Cardiac muscle cell (in vitro differentiated cells and primary cell): ENCODE results near the gene ABCC10. TPM values are rescaled to one million over a fixed set of nuclear protein-coding genes. Genes with fewer than 3 reads are reported as not detected.
"Not testable (repeated sequence)": the region's sequence is repeated elsewhere in the genome, so short reads cannot be mapped to it uniquely, and the experiment has no call there.

Experiments
- DNase-seq, 2 donors: peaks; one replicate each; pipeline versions ENCODE4 v3.0.0 to v3.0.0-alpha.2; 2010 to 2017; ENCODE audit warnings: low read depth in 1 of 2, low spot score in 1 of 2
- H3K27ac ChIP-seq: fragments of 200-600 bp; sonication (generic); 2 replicates; pipeline ENCODE4 v1.5.1; 2016
- H3K27me3 ChIP-seq: fragments of 200-600 bp; sonication (generic); 2 replicates; pipeline ENCODE4 v1.6.0; 2016; ENCODE audit warnings: control low read depth
- H3K36me3 ChIP-seq: fragments of 200-600 bp; sonication (generic); 2 replicates; pipeline ENCODE4 v1.5.1; 2016; ENCODE audit warnings: control low read depth
- H3K4me1 ChIP-seq: fragments of 200-600 bp; sonication (generic); 2 replicates; pipeline ENCODE4 v1.8.1; 2017; ENCODE audit warnings: low read depth, mild to moderate bottlenecking, mixed run types
- H3K4me3 ChIP-seq: fragments of 200-600 bp; sonication (generic); 2 replicates; pipeline ENCODE4 v1.5.1; 2016; ENCODE audit warnings: mild to moderate bottlenecking
- H3K9me3 ChIP-seq: fragments of 200-600 bp; sonication (generic); 2 replicates; pipeline ENCODE4 v1.5.1; 2017; ENCODE audit warnings: low read depth, mild to moderate bottlenecking, control low read depth
- CTCF ChIP-seq: IDR thresholded peaks from 2 replicates; pipeline ENCODE4 v1.5.1; 2012; ENCODE audit warnings: low read depth, mild to moderate bottlenecking, low read length
- polyA plus RNA-seq: library from polyadenylated mRNA; unstranded; fragments of >200 nt; fragmentation: Nextera tagmentation; extraction: Ambion mirVana; gene quantifications from 2 replicates; pipeline ENCODE4 v1.2.1, GENCODE V29; 2016
- total RNA-seq: library from RNA; depleted of rRNA; stranded (reverse); fragments of >200 nt; gene quantifications from 2 replicates; pipeline ENCODE4 v1.2.3, GENCODE V29; 2016

Gene ABCC10
- total and polyA plus RNA-seq, 2 experiments from 2014 or later, result 19.8 to 29.4 TPM

GRCh38 chr6:43497129-43497396 lies 69.7 kb downstream of the ABCC10 start:
- no peaks in the 10 kb centered on the region for H3K27me3 ChIP-seq
- peak overlapping the region; percentile 59 for H3K27ac ChIP-seq
- no peaks in the 10 kb centered on the region for H3K9me3 ChIP-seq
- no peak for TF ChIP-seq CTCF
- H3K36me3 ChIP-seq, result peaks cover 23% of the 10 kb centered on the region
- no peak overlapping the region for H3K4me3 ChIP-seq
- peaks cover 13% of the 10 kb centered on the region for H3K4me1 ChIP-seq
- DNase-seq, result no peak

GRCh38 chr6:43497689-43498088 lies 70.3 kb downstream of the ABCC10 start:
- H3K36me3 ChIP-seq, result peaks cover 28% of the 10 kb centered on the region
- H3K27ac ChIP-seq, result peak overlapping the region; percentile 59
- no peaks in the 10 kb centered on the region for H3K9me3 ChIP-seq
- peaks cover 13% of the 10 kb centered on the region for H3K4me1 ChIP-seq
- no peak for TF ChIP-seq CTCF
- H3K4me3 ChIP-seq, result no peak overlapping the region
- H3K27me3 ChIP-seq, result no peaks in the 10 kb centered on the region
- no peak for DNase-seq

- H3K27ac ChIP-seq, H3K27me3 ChIP-seq, DNase-seq, H3K9me3 ChIP-seq, H3K4me3 ChIP-seq: not testable (repeated sequence)
- Histone ChIP-seq H3K4me1 (peaks cover 13% of the 10 kb centered on the region), H3K36me3 (peaks cover 33% of the 10 kb centered on the region)
These were observed 71.0 kb downstream of the ABCC10 start for GRCh38 chr6:43498291-43498690.

GRCh38 chr6:43499028-43499815 lies 71.9 kb downstream of the ABCC10 start:
- peaks cover 34% of the 10 kb centered on the region for H3K36me3 ChIP-seq
- no peak for DNase-seq
- H3K4me1 ChIP-seq, result peaks cover 13% of the 10 kb centered on the region
- no peak for TF ChIP-seq CTCF
- H3K4me3 ChIP-seq, result no peak overlapping the region
- no peaks in the 10 kb centered on the region for H3K9me3 ChIP-seq
- no peak overlapping the region for H3K27ac ChIP-seq
- H3K27me3 ChIP-seq, result no peaks in the 10 kb centered on the region

Other genes starting within 250 kb of the ABCC10 start
- gene CUL9, start 245.3 kb upstream of the ABCC10 start, total RNA-seq, result 34.8 and 76.0 TPM in 2 replicates
- gene CUL9, start 245.3 kb upstream of the ABCC10 start, polyA plus RNA-seq, result 29.0 and 44.2 TPM in 2 replicates
- gene DNPH1, start 198.1 kb upstream of the ABCC10 start, total RNA-seq, result 111 and 176 TPM in 2 replicates
- gene DNPH1, start 198.1 kb upstream of the ABCC10 start, polyA plus RNA-seq, result 138 and 209 TPM in 2 replicates
- 0.60 and 1.0 TPM in 2 replicates for gene TTBK1, start 184.1 kb upstream of the ABCC10 start, total RNA-seq
- gene TTBK1, start 184.1 kb upstream of the ABCC10 start, polyA plus RNA-seq, result 0.15 and 0.17 TPM in 2 replicates
- not detected in 2 replicates for gene SLC22A7, start 129.3 kb upstream of the ABCC10 start, total RNA-seq
- gene SLC22A7, start 129.3 kb upstream of the ABCC10 start, polyA plus RNA-seq, result 0.51 TPM in 1 of 2 replicates, not detected in the other
- gene CRIP3, start 118.7 kb upstream of the ABCC10 start, total RNA-seq, result 1.4 and 5.2 TPM in 2 replicates
- 3.6 and 3.8 TPM in 2 replicates for gene CRIP3, start 118.7 kb upstream of the ABCC10 start, polyA plus RNA-seq
- gene ZNF318, start 57.9 kb upstream of the ABCC10 start, total RNA-seq, result 14.8 and 27.2 TPM in 2 replicates
- gene ZNF318, start 57.9 kb upstream of the ABCC10 start, polyA plus RNA-seq, result 16.2 and 22.9 TPM in 2 replicates
- 4.4 and 5.2 TPM in 2 replicates for gene DLK2, start 28.0 kb downstream of the ABCC10 start, total RNA-seq
- 4.6 and 5.0 TPM in 2 replicates for gene DLK2, start 28.0 kb downstream of the ABCC10 start, polyA plus RNA-seq
- gene TJAP1, start 50.0 kb downstream of the ABCC10 start, total RNA-seq, result 24.7 and 31.2 TPM in 2 replicates
- gene TJAP1, start 50.0 kb downstream of the ABCC10 start, polyA plus RNA-seq, result 23.1 and 25.8 TPM in 2 replicates
- gene LRRC73, start 82.8 kb downstream of the ABCC10 start, total RNA-seq, result 3.3 and 3.4 TPM in 2 replicates
- gene LRRC73, start 82.8 kb downstream of the ABCC10 start, polyA plus RNA-seq, result 2.9 and 4.6 TPM in 2 replicates
- 145 and 195 TPM in 2 replicates for gene YIPF3, start 89.4 kb downstream of the ABCC10 start, total RNA-seq
- 123 and 134 TPM in 2 replicates for gene YIPF3, start 89.4 kb downstream of the ABCC10 start, polyA plus RNA-seq
- 20.7 and 28.6 TPM in 2 replicates for gene POLR1C, start 89.5 kb downstream of the ABCC10 start, total RNA-seq
- 27.9 and 38.8 TPM in 2 replicates for gene POLR1C, start 89.5 kb downstream of the ABCC10 start, polyA plus RNA-seq
- gene XPO5, start 148.5 kb downstream of the ABCC10 start, total RNA-seq, result 29.5 and 31.3 TPM in 2 replicates
- 29.4 and 51.8 TPM in 2 replicates for gene XPO5, start 148.5 kb downstream of the ABCC10 start, polyA plus RNA-seq
- 7.1 and 10.3 TPM in 2 replicates for gene POLH, start 148.6 kb downstream of the ABCC10 start, total RNA-seq
- 5.5 and 5.6 TPM in 2 replicates for gene POLH, start 148.6 kb downstream of the ABCC10 start, polyA plus RNA-seq
- 48.8 and 63.6 TPM in 2 replicates for gene GTPBP2, start 201.7 kb downstream of the ABCC10 start, total RNA-seq
- 16.4 and 22.8 TPM in 2 replicates for gene GTPBP2, start 201.7 kb downstream of the ABCC10 start, polyA plus RNA-seq
- 34.0 and 68.4 TPM in 2 replicates for gene MAD2L1BP, start 208.3 kb downstream of the ABCC10 start, total RNA-seq
- gene MAD2L1BP, start 208.3 kb downstream of the ABCC10 start, polyA plus RNA-seq, result 53.7 and 60.6 TPM in 2 replicates
- 2.1 and 2.9 TPM in 2 replicates for gene RSPH9, start 217.5 kb downstream of the ABCC10 start, total RNA-seq
- 5.8 and 8.1 TPM in 2 replicates for gene RSPH9, start 217.5 kb downstream of the ABCC10 start, polyA plus RNA-seq